Kidney glomerular epithelial cell (primary cell): Measurements from ENCODE around the gene SNRPD3.
"Not testable (repeated sequence)": the region's sequence is repeated elsewhere in the genome, so short reads cannot be mapped to it uniquely, and the experiment has no call there.

Experiments used
- DNase-seq: peaks from one replicate; lab custom pipeline; 2025; lab: John Stamatoyannopoulos, UW

Gene SNRPD3

GRCh38 chr22:24592058-24592850 lies 36.5 kb downstream of the SNRPD3 start:
- DNase-seq, result no peak

- DNase-seq, result peak; percentile 30
These were observed 37.2 kb downstream of the SNRPD3 start, which contains the start of gene LRRC75B for GRCh38 chr22:24592851-24593558. Gene LRRC75B, minus strand, starts transcription at chr22:24593073. Its CDS starts 34 bp downstream, at chr22:24593039.

- DNase-seq, result not testable (repeated sequence)
These were observed 37.7 kb downstream of the SNRPD3 start for GRCh38 chr22:24593559-24593835.

GRCh38 chr22:24593836-24594568 lies 38.2 kb downstream of the SNRPD3 start:
- no peak for DNase-seq

GRCh38 chr22:24594569-24595120 lies 38.8 kb downstream of the SNRPD3 start:
- no peak for DNase-seq

GRCh38 chr22:24595228-24595627 lies 39.4 kb downstream of the SNRPD3 start:
- DNase-seq, result no peak

- no peak for DNase-seq
These were observed 40.1 kb downstream of the SNRPD3 start for GRCh38 chr22:24595863-24596262.

GRCh38 chr22:24597076-24597475 lies 41.3 kb downstream of the SNRPD3 start:
- DNase-seq, result not testable (repeated sequence)

- DNase-seq, result no peak
These were observed 43.7 kb downstream of the SNRPD3 start for GRCh38 chr22:24599514-24599913.

GRCh38 chr22:24599958-24600715 lies 44.3 kb downstream of the SNRPD3 start:
- not testable (repeated sequence) for DNase-seq

GRCh38 chr22:24601217-24602104 lies 45.7 kb downstream of the SNRPD3 start:
- DNase-seq, result no peak

- DNase-seq, result not testable (repeated sequence)
These were observed 46.4 kb downstream of the SNRPD3 start for GRCh38 chr22:24602105-24602749.

GRCh38 chr22:24602847-24603769 lies 47.3 kb downstream of the SNRPD3 start, which contains the start of gene GGT1:
Gene GGT1, plus strand, starts transcription at chr22:24603193. Its CDS starts 7,889 bp downstream, at chr22:24611082.
- DNase-seq, result not testable (repeated sequence)

GRCh38 chr22:24603770-24604629 lies 48.2 kb downstream of the SNRPD3 start:
- DNase-seq, result not testable (repeated sequence)

- not testable (repeated sequence) for DNase-seq
These were observed 50.5 kb downstream of the SNRPD3 start for GRCh38 chr22:24606340-24606739.

- not testable (repeated sequence) for DNase-seq
These were observed 51.7 kb downstream of the SNRPD3 start for GRCh38 chr22:24607429-24607983.

- DNase-seq, result not testable (repeated sequence)
These were observed 52.5 kb downstream of the SNRPD3 start for GRCh38 chr22:24608327-24608726.
